Loucy (cell line): ENCODE data around the gene BHLHE40.

Source experiments
- CTCF ChIP-seq: fragments of 200-600 bp; sonication (generic); conservative IDR thresholded peaks from 2 replicates; pipeline ENCODE4 v1.5.1; 2014; ENCODE audit warnings: mild to moderate bottlenecking, antibody characterized with exemption, low read length
- EZH2phosphoT487 ChIP-seq: fragments of 200-600 bp; IDR thresholded peaks from 2 replicates; pipeline ENCODE4 v1.6.1; 2018; ENCODE audit warnings: antibody characterized with exemption, mild to moderate bottlenecking, moderate library complexity, borderline replicate concordance

- TF ChIP-seq CTCF (no peak), EZH2phosphoT487 (no peak)
Observed at GRCh38 chr3:5001135-5001534, 21.9 kb downstream of the BHLHE40 start.
